HCT116 (cell line): ENCODE measurements around the gene AMN.

Source experiments
- ATF3 ChIP-seq: IDR thresholded peaks from 2 replicates; pipeline ENCODE4 v1.6.1; 2012
- CEBPB ChIP-seq: IDR thresholded peaks from 2 replicates; pipeline ENCODE4 v1.6.1; 2012; ENCODE audit warnings: low read depth
- CTCF ChIP-seq, 3 experiments: fragments of 200-600 bp in 1 of 3; sonication (generic) in 1 of 3; IDR thresholded peaks in 2 of 3; conservative IDR thresholded peaks in 1 of 3; 2 replicates each; pipeline ENCODE4 v1.5.1; 2012 to 2017; ENCODE audit warnings: low read depth in 2 of 3, low read length in 2 of 3, antibody characterized with exemption in 1 of 3, borderline replicate concordance in 1 of 3, control low read depth in 1 of 3, mild to moderate bottlenecking in 1 of 3, mixed read lengths in 1 of 3, mixed run types in 1 of 3, moderate library complexity in 1 of 3; ENCODE audit not compliant: insufficient read depth in 1 of 3
- ELF1 ChIP-seq: IDR thresholded peaks from 2 replicates; pipeline ENCODE4 v1.6.1; 2012; ENCODE audit warnings: low read depth, borderline replicate concordance
- EZH2 ChIP-seq: fragments of 200-600 bp; sonication (generic); IDR thresholded peaks from 2 replicates; pipeline ENCODE4 v1.6.1; 2017; ENCODE audit warnings: antibody characterized with exemption, mixed run types
- EZH2phosphoT487 ChIP-seq: fragments of 200-600 bp; IDR thresholded peaks from 2 replicates; pipeline ENCODE4 v1.6.1; 2018; ENCODE audit warnings: antibody characterized with exemption, borderline replicate concordance
- POLR2A ChIP-seq: IDR thresholded peaks from 2 replicates; pipeline ENCODE4 v1.7.0; 2011; ENCODE audit warnings: borderline replicate concordance; ENCODE audit not compliant: insufficient read depth, insufficient read length; ENCODE audit errors: extremely low read depth
- POLR2AphosphoS5 ChIP-seq: IDR thresholded peaks from 2 replicates; pipeline ENCODE4 v1.6.1; 2011; ENCODE audit warnings: mild to moderate bottlenecking, low read depth, low read length, moderate library complexity
- SIN3A ChIP-seq: IDR thresholded peaks from 2 replicates; pipeline ENCODE4 v1.6.1; 2012; ENCODE audit warnings: low read depth
- TCF7L2 ChIP-seq: IDR thresholded peaks from 2 replicates; pipeline ENCODE4 v1.7.0; 2011; ENCODE audit warnings: borderline replicate concordance, inconsistent platforms; ENCODE audit not compliant: insufficient read depth, insufficient read length; ENCODE audit errors: extremely low read depth
- ZBTB33 ChIP-seq: IDR thresholded peaks from 2 replicates; pipeline ENCODE4 v1.6.1; 2011; ENCODE audit warnings: mild to moderate bottlenecking, low read length, moderate library complexity; ENCODE audit not compliant: insufficient replicate concordance; ENCODE audit errors: extremely low read depth

GRCh38 chr14:102923201-102923924 is 900 bp downstream of the AMN start:
- no peak for TF ChIP-seq CEBPB
- TF ChIP-seq CTCF (IDR thresholded peaks at IDR 0.05 in 2 of 3, conservative IDR thresholded peaks at IDR 0.05 in 1 of 3; ENCODE audit: borderline replicate concordance in 1 of 3, insufficient read depth in 1 of 3, low read depth in 2 of 3, low read length in 2 of 3) = no peak
- no peak for TF ChIP-seq POLR2A
- TF ChIP-seq EZH2phosphoT487 = no peak
- no peak for TF ChIP-seq EZH2
- TF ChIP-seq POLR2AphosphoS5 = no peak
- TF ChIP-seq ATF3 = no peak
- TF ChIP-seq TCF7L2 = no peak
- TF ChIP-seq ZBTB33 = no peak
- no peak for TF ChIP-seq SIN3A
- no peak for TF ChIP-seq ELF1
